GM12878 (cell line): ENCODE data around the gene H2BK1. TPM values are rescaled to one million over a fixed set of nuclear protein-coding genes. Genes with fewer than 3 reads are reported as not detected.

Experiments used
- ATAC-seq: fragments of 200-7000 bp; cut with Tn5 transposase; 3 replicates; pipeline ENCODE4 v1.9.1; 2020; ENCODE audit warnings: mild to moderate bottlenecking, moderate library complexity
- BruUV-seq: library from RNA; stranded (reverse); fragments of 400-500 nt; replicated peaks from 2 replicates; lab custom pipeline; 2021; lab: Mats Ljungman, UMichigan
- CTCF ChIA-PET: fragments of 300-600 bp; sonication (Branson Sonifier 250); formaldehyde crosslinking; extraction: SDS; loops from one replicate; lab custom pipeline; 2021; ENCODE audit warnings: inconsistent platforms; lab: Yijun Ruan, JAX
- POLR2A ChIA-PET: fragments of 350-600 bp; formaldehyde crosslinking; extraction: SDS; loops from one replicate; lab custom pipeline; 2021; ENCODE audit warnings: inconsistent platforms; lab: Charles Lee
- RAD21 ChIA-PET: fragments of 300-600 bp; sonication (Branson Sonifier 250); formaldehyde crosslinking; loops from one replicate; lab custom pipeline; 2023; ENCODE audit warnings: antibody characterized with exemption; ENCODE audit not compliant: unreplicated experiment; lab: Charles Lee
- SMC1A ChIA-PET: fragments of 300-600 bp; sonication (Branson Sonifier 250); formaldehyde crosslinking; loops from one replicate; lab custom pipeline; 2023; ENCODE audit not compliant: unreplicated experiment, uncharacterized antibody; lab: Charles Lee
- DNase-seq: peaks from one replicate; pipeline ENCODE4 v3.0.0-alpha.2; 2011; ENCODE audit warnings: low read depth, low spot score
- FAIRE-seq: peaks from 3 replicates; lab custom pipeline; 2011; peaks lifted over from hg19 to GRCh38; lab: Jason Lieb, UNC
- H2AFZ ChIP-seq: 2 replicates; pipeline ENCODE4 v1.6.0; 2011; ENCODE audit warnings: low read depth, low read length, control low read depth; ENCODE audit not compliant: control insufficient read depth
- H3K27ac ChIP-seq: 2 replicates; pipeline ENCODE4 v1.5.1; 2011; ENCODE audit warnings: control low read depth; ENCODE audit not compliant: control insufficient read depth, insufficient read depth
- H3K27me3 ChIP-seq, 2 experiments: replicated peaks in 1 of 2; 2 replicates each; pipeline versions ENCODE4 v1.6.0 to v1.6.1; 2011; ENCODE audit warnings: low read length in 1 of 2; ENCODE audit not compliant: control insufficient read depth in 2 of 2, insufficient read depth in 2 of 2
- H3K36me3 ChIP-seq, 2 experiments: 2 replicates each; pipeline ENCODE4 v1.5.1; 2011; ENCODE audit warnings: low read length in 1 of 2; ENCODE audit not compliant: control insufficient read depth in 2 of 2, insufficient read depth in 2 of 2
- H3K4me1 ChIP-seq: 2 replicates; pipeline ENCODE4 v1.6.1; 2011; ENCODE audit warnings: mild to moderate bottlenecking, low read length, moderate library complexity, mixed read lengths; ENCODE audit not compliant: control insufficient read depth, insufficient read depth
- H3K4me2 ChIP-seq: 2 replicates; pipeline ENCODE4 v1.6.0; 2011; ENCODE audit warnings: control low read depth; ENCODE audit not compliant: control insufficient read depth, insufficient read depth
- H3K4me3 ChIP-seq: fragments of 200-600 bp; sonication (generic); 2 replicates; pipeline ENCODE4 v1.5.1; 2016
- H3K79me2 ChIP-seq: 2 replicates; pipeline ENCODE4 v1.6.0; 2011; ENCODE audit warnings: low read length; ENCODE audit not compliant: control insufficient read depth, insufficient read depth
- H3K9ac ChIP-seq: 2 replicates; pipeline ENCODE4 v1.8.0; 2011; ENCODE audit warnings: low read length, control low read depth, mixed read lengths; ENCODE audit not compliant: control insufficient read depth, insufficient read depth
- H3K9me3 ChIP-seq: replicated peaks from 3 replicates; pipeline ENCODE4 v1.5.1; 2011; ENCODE audit warnings: mild to moderate bottlenecking, low read length; ENCODE audit not compliant: control insufficient read depth, insufficient read depth
- H4K20me1 ChIP-seq: 2 replicates; pipeline ENCODE4 v1.6.0; 2011; ENCODE audit not compliant: control insufficient read depth, insufficient read depth
- BCL11A ChIP-seq: IDR thresholded peaks from 2 replicates; pipeline ENCODE4 v1.6.1; 2011; ENCODE audit warnings: low read depth, low read length
- BRCA1 ChIP-seq: IDR thresholded peaks from 2 replicates; pipeline ENCODE4 v1.6.1; 2011; ENCODE audit warnings: low read depth, low read length, improper control_type of control experiment
- CHD2 ChIP-seq: IDR thresholded peaks from 2 replicates; pipeline ENCODE4 v1.6.1; 2011; ENCODE audit warnings: low read depth, low read length, improper control_type of control experiment, borderline replicate concordance
- ESRRA ChIP-seq: IDR thresholded peaks from 2 replicates; pipeline ENCODE4 v1.6.1; 2012; ENCODE audit warnings: mild to moderate bottlenecking, low read length, improper control_type of control experiment
- IKZF2 ChIP-seq, 2 experiments: fragments of 450-650 bp; IDR thresholded peaks; 2 replicates each; pipeline ENCODE4 v1.6.1; 2017; ENCODE audit warnings: mild to moderate bottlenecking in 2 of 2, moderate library complexity in 2 of 2
- JUND ChIP-seq: IDR thresholded peaks from 2 replicates; pipeline ENCODE4 v1.6.1; 2012; ENCODE audit warnings: low read depth, mild to moderate bottlenecking, low read length, improper control_type of control experiment, moderate library complexity
- KAT2A ChIP-seq: conservative IDR thresholded peaks from 2 replicates; pipeline ENCODE4 v1.6.1; 2011; ENCODE audit warnings: low read depth, low read length; ENCODE audit not compliant: control insufficient read depth
- NRF1 ChIP-seq: conservative IDR thresholded peaks from 2 replicates; pipeline ENCODE4 v1.6.1; 2011; ENCODE audit warnings: mild to moderate bottlenecking, low read depth, low read length, improper control_type of control experiment
- SMAD5 ChIP-seq: IDR thresholded peaks from 2 replicates; pipeline ENCODE4 v1.6.1; 2016; ENCODE audit warnings: antibody characterized with exemption, low read depth
- STAT3 ChIP-seq: IDR thresholded peaks from 2 replicates; pipeline ENCODE4 v1.6.1; 2011; ENCODE audit warnings: low read depth, low read length, improper control_type of control experiment
- TBL1XR1 ChIP-seq: IDR thresholded peaks from 2 replicates; pipeline ENCODE4 v1.6.1; 2012; ENCODE audit warnings: low read depth, low read length, improper control_type of control experiment
- YY1 ChIP-seq: IDR thresholded peaks from 2 replicates; pipeline ENCODE4 v1.6.1; 2011; ENCODE audit warnings: low read depth, mild to moderate bottlenecking, low read length
- ZNF274 ChIP-seq: IDR thresholded peaks from one replicate; pipeline ENCODE4 v1.8.0; 2011; ENCODE audit not compliant: insufficient read length, insufficient read depth
- WGBS: methylation state at CpG from one replicate; pipeline ENCODE4 v1.1.6; 2016; ENCODE audit warnings: low lambda C conversion rate; ENCODE audit not compliant: insufficient replicate concordance, insufficient coverage; ENCODE audit errors: missing lambda C conversion rate; 5-methylcytosine and 5-hydroxymethylcytosine counted together
- in situ Hi-C: fragments of 300-500 bp; cut with MboI; formaldehyde crosslinking; loops from 9 replicates; pipeline ENCODE4 v1.14.3; 2018; ENCODE audit warnings: mixed read lengths
- intact Hi-C: fragments of 100-400 bp; cut with micrococcal nuclease; formaldehyde crosslinking; loops from one replicate; pipeline ENCODE4 v1.14.2; 2022; ENCODE audit not compliant: unreplicated experiment
- polyA plus RNA-seq, 11 experiments: library from polyadenylated mRNA; depleted of rRNA in 4 of 11; unstranded in 6 of 11; stranded (reverse) in 5 of 11; fragments of >200 nt; fragmentation: Nextera tagmentation in 4 of 11; fragmentation: Illumina TruSeq in 1 of 11; extraction: Ambion mirVana in 4 of 11; extraction: Trizol in 1 of 11; gene quantifications; 1 replicate in 1 of 11; 2 replicates in 10 of 11; pipeline versions ENCODE4 v1.2.1 to v1.2.3, GENCODE V29; 2011 to 2016; ENCODE audit warnings: inconsistent platforms in 2 of 11, missing spikeins in 2 of 11, low read depth in 1 of 11
- total RNA-seq, 4 experiments: library from RNA; depleted of rRNA in 3 of 4; stranded (reverse); fragments of >200 nt in 3 of 4; fragmentation: Illumina TruSeq in 1 of 4; extraction: Trizol in 1 of 4; gene quantifications; 2 replicates each; pipeline versions ENCODE4 v1.2.1 to v1.2.3, GENCODE V29; 2013 to 2021

Gene H2BK1
- total and polyA plus RNA-seq, 10 of the 15 experiments (the other 5 are each of a cell fraction or from before 2014, with no cell fraction given), result 0.54 TPM; not detected in 9

DNA sequence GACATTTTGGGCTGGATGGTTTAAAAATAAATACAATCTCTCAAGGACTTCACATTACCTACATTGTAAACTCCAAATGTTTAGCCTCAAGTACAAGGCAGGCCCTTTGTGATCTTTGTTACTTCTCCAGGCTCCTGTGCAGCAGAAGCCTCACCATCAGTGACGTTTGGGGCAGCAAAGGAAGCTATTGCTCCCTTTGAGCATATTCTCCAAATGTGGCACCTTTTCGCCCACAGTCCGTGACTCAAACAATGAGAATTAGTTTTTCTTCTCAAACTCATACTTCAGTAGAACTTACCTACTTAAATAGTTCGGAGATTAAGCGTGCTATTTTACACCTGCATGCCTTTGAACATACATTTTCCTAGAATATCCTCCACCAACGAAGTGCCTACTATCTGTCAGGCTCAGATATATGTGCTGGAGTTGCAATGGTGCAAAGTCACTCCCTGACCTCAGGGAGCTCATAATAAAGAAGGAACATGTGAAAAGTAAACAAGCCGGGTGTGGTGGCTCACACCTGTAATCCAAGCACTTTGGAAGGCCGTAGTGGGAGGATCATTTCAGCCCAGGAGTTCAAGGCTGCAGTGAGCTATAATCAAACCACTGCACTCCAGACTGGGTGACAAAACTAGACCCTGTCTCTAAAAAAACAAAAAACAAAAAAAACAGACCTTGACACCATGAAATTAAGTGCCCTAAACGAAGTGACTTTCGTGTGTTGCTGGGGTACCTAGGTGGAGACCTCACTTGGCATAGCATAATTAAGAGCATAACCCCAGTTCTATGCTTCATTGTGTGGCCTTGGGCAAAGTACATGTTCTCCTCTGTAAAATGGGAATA is 18.0 kb upstream of the H2BK1 start:
- no peak overlapping the region for H3K27ac ChIP-seq
- no peaks in the 10 kb centered on the region for H3K9me3 ChIP-seq
- H2AFZ ChIP-seq, result peak overlapping the region; percentile 10
- no peaks in the 10 kb centered on the region for H3K27me3 ChIP-seq
- POLR2A ChIA-PET, result interaction anchor here (1.4 to 1.9 kb wide), 2 partner anchors 15 to 145 kb away, joined by 4 read pairs; partner anchors contain the start of gene TMUB1
- H3K79me2 ChIP-seq, result peaks cover 29% of the 10 kb centered on the region
- peak overlapping the region; percentile 59 for H3K9ac ChIP-seq
- DNase-seq (no peak), ATAC-seq (no peak), FAIRE-seq (no peak)
- peak overlapping the region; percentile 23 for H3K4me2 ChIP-seq
- 56% methylated on average over 10 of the region's 10 CpGs for WGBS
- no peak for TF ChIP-seq BCL11A
- no peak for TF ChIP-seq TBL1XR1
- no peak for TF ChIP-seq ZNF274
- TF ChIP-seq IKZF2 (IDR thresholded peaks at IDR 0.05), result no peak
- no peak for TF ChIP-seq CHD2
- TF ChIP-seq NRF1, result no peak
- no peak for TF ChIP-seq KAT2A
- no peak for TF ChIP-seq ESRRA
- TF ChIP-seq YY1, result no peak
- no peak for TF ChIP-seq STAT3
- TF ChIP-seq SMAD5, result no peak
- TF ChIP-seq BRCA1, result no peak
- TF ChIP-seq JUND, result no peak
- no TSS peak for BruUV-seq
- in situ Hi-C loops (no loop called here), intact Hi-C loops (loop anchor here (5.0 kb wide), 1 partner anchor 114 kb away; the partner anchor contains the start of gene NUB1)
- peak overlapping the region; percentile 89 for H3K4me3 ChIP-seq
- no peaks in the 10 kb centered on the region for H4K20me1 ChIP-seq
- RAD21 ChIA-PET, result interaction anchor here (0.7 to 2.4 kb wide), 2 partner anchors 15 to 200 kb away, joined by 3 to 17 read pairs; partner anchors contain the start of gene ABCB8
- SMC1A ChIA-PET, result interaction anchor here (1.1 to 2.6 kb wide), 2 partner anchors 16 to 200 kb away, joined by 4 to 24 read pairs; partner anchors contain the start of gene ABCB8
- H3K36me3 ChIP-seq, result peaks cover 3 to 16% of the 10 kb centered on the region in 2 experiments
- CTCF ChIA-PET, result interaction anchor here (1.0 to 5.1 kb wide), 5 partner anchors 9 to 122 kb away, joined by 3 to 56 read pairs (median 6); no protein-coding TSS in a partner anchor
- no peaks in the 10 kb centered on the region for H3K4me1 ChIP-seq
